ENCODE results near the gene HSBP1.

HSBP1 gene

GRCh38 chr16:83807710-83808572, at the start of gene HSBP1:
TSS of gene HSBP1 (plus strand) at chr16:83807978. CDS start at chr16:83808077, 99 bp downstream.
- Histone ChIP-seq H3K36me3 (replicated peaks) (peaks cover 11% of the 10 kb centered on the region), H3K27ac (peak within 1 kb of the TSS; percentile 72), H3K27me3 (replicated peaks) (no peaks in the 10 kb centered on the region), H3K4me3 (ENCODE audit: low read depth, low read length) (peak within 1 kb of the TSS; percentile 88)
- TF ChIP-seq, protein P1, sequence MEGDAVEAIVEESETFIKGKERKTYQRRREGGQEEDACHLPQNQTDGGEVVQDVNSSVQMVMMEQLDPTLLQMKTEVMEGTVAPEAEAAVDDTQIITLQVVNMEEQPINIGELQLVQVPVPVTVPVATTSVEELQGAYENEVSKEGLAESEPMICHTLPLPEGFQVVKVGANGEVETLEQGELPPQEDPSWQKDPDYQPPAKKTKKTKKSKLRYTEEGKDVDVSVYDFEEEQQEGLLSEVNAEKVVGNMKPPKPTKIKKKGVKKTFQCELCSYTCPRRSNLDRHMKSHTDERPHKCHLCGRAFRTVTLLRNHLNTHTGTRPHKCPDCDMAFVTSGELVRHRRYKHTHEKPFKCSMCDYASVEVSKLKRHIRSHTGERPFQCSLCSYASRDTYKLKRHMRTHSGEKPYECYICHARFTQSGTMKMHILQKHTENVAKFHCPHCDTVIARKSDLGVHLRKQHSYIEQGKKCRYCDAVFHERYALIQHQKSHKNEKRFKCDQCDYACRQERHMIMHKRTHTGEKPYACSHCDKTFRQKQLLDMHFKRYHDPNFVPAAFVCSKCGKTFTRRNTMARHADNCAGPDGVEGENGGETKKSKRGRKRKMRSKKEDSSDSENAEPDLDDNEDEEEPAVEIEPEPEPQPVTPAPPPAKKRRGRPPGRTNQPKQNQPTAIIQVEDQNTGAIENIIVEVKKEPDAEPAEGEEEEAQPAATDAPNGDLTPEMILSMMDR (IDR thresholded peaks at IDR 0.05; ENCODE audit: low read depth, low read length, missing control alignments), result no peak
- peak; percentile 91 for DNase-seq
- in situ Hi-C loops (cut with HindIII; ENCODE audit: low pct_ligation_motif_present, low sequenced_read_pairs), result no loop called here

DNA sequence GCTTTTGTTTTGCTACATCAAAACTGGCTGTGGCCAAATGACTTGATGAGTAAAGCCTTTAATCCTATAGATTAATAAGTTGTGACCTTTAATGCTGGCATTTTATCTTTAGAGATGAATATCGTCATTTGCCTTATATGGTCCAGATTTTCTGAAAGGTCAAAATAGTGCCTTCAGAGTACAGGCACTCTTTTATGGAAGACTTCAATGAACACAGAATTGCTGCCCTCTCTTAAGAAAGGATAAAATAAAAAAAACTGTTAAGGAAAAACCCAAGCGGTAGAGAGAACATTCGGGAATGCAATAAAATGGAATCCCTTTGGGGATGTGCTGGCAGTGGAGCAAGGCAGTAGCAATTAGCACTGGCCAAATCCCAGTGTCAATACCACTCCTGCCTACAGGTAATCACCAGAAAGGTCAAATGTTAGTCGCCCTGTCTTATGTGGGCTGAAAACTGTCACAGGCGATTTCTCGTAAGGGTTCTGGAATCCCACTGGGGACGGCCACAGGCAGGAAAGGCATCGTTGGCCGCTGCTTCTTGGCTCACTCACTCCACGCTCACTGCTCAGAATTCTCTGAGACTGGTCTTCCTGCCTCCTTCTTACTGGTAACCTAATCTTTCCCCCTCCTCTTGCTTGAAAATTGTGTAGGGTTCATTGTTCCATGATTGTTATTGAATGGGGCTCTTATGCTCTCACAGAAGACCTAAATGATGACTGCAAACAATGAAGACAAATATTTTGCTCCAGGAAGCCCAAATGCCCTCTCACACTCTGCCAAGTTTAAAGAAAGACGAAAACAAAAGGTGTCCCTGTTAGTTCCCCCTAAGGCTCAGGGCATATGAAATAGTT, 45.4 kb upstream of the HSBP1 start:
- DNase-seq, result no peak
- TF ChIP-seq, protein P1 (IDR thresholded peaks at IDR 0.05; ENCODE audit: low read depth, low read length, missing control alignments), result no peak
- H3K27ac ChIP-seq, result no peak overlapping the region
- in situ Hi-C loops (cut with HindIII; ENCODE audit: low pct_ligation_motif_present, low sequenced_read_pairs), result no loop called here
- H3K4me3 ChIP-seq (ENCODE audit: low read depth, low read length), result no peak overlapping the region
- no peaks in the 10 kb centered on the region for H3K36me3 ChIP-seq (replicated peaks)
- H3K27me3 ChIP-seq (replicated peaks), result no peaks in the 10 kb centered on the region

GRCh38 chr16:83762992-83763358, 44.8 kb upstream of the HSBP1 start:
- in situ Hi-C loops (cut with HindIII; ENCODE audit: low pct_ligation_motif_present, low sequenced_read_pairs), result no loop called here
- no peak for DNase-seq
- Histone ChIP-seq H3K4me3 (ENCODE audit: low read depth, low read length) (no peak overlapping the region), H3K36me3 (replicated peaks) (no peaks in the 10 kb centered on the region), H3K27ac (no peak overlapping the region), H3K27me3 (replicated peaks) (no peaks in the 10 kb centered on the region)
- TF ChIP-seq, protein P1 (IDR thresholded peaks at IDR 0.05; ENCODE audit: low read depth, low read length, missing control alignments), result no peak

GRCh38 chr16:83768986-83769385, 38.8 kb upstream of the HSBP1 start:
- Histone ChIP-seq H3K4me3 (ENCODE audit: low read depth, low read length) (no peak overlapping the region), H3K27ac (no peak overlapping the region), H3K27me3 (replicated peaks) (no peaks in the 10 kb centered on the region), H3K36me3 (replicated peaks) (no peaks in the 10 kb centered on the region)
- no peak for DNase-seq
- in situ Hi-C loops (cut with HindIII; ENCODE audit: low pct_ligation_motif_present, low sequenced_read_pairs), result no loop called here
- TF ChIP-seq, protein P1 (IDR thresholded peaks at IDR 0.05; ENCODE audit: low read depth, low read length, missing control alignments), result no peak

GRCh38 chr16:83769397-83770008, 38.3 kb upstream of the HSBP1 start:
- H3K27ac ChIP-seq, result no peak overlapping the region
- no peaks in the 10 kb centered on the region for H3K36me3 ChIP-seq (replicated peaks)
- TF ChIP-seq, protein P1 (IDR thresholded peaks at IDR 0.05; ENCODE audit: low read depth, low read length, missing control alignments), result no peak
- no peak overlapping the region for H3K4me3 ChIP-seq (ENCODE audit: low read depth, low read length)
- no peaks in the 10 kb centered on the region for H3K27me3 ChIP-seq (replicated peaks)
- no peak for DNase-seq
- in situ Hi-C loops (cut with HindIII; ENCODE audit: low pct_ligation_motif_present, low sequenced_read_pairs), result no loop called here
